SK-N-SH (cell line): ENCODE results near the gene ST7L. TPM values are rescaled to one million over a fixed set of nuclear protein-coding genes. Genes with fewer than 3 reads are reported as not detected.

ENCODE experiments used
- CTCF ChIA-PET: fragments of 300-600, 350-600 bp; formaldehyde crosslinking; extraction: SDS; loops from one replicate; lab custom pipeline; 2021; lab: Yijun Ruan, JAX
- POLR2A ChIA-PET: fragments of 350-600 bp; sonication (Branson Sonifier 250); formaldehyde crosslinking; extraction: SDS; loops from one replicate; lab custom pipeline; 2020; ENCODE audit warnings: antibody characterized with exemption, inconsistent platforms; lab: Yijun Ruan, JAX
- DNase-seq: peaks from one replicate; pipeline ENCODE4 v3.0.0; 2012
- H2AFZ ChIP-seq: fragments of 200-600 bp; sonication (generic); 2 replicates; pipeline ENCODE4 v1.8.1; 2016; ENCODE audit warnings: antibody characterized with exemption, mild to moderate bottlenecking, low read depth
- H3F3A ChIP-seq: fragments of 200-600 bp; sonication (generic); replicated peaks from 2 replicates; pipeline ENCODE3; 2016; ENCODE audit warnings: antibody characterized with exemption, mild to moderate bottlenecking; ENCODE audit not compliant: insufficient read depth
- H3K27ac ChIP-seq, 2 experiments: fragments of 200-500 bp in 1 of 2; fragments of 200-600 bp in 1 of 2; sonication (Bioruptor generic) in 1 of 2; sonication (generic), shearing (Covaris generic) in 1 of 2; 2 replicates each; pipeline versions ENCODE4 v1.5.1 to v1.6.1; 2014 to 2016; ENCODE audit warnings: low read depth in 2 of 2, inconsistent platforms in 1 of 2, low read length in 1 of 2, mild to moderate bottlenecking in 1 of 2, mixed read lengths in 1 of 2
- H3K27me3 ChIP-seq: fragments of 200-600 bp; sonication (generic), shearing (Covaris generic); 2 replicates; pipeline ENCODE4 v1.6.1; 2016; ENCODE audit warnings: mixed run types; ENCODE audit not compliant: insufficient read depth
- H3K36me3 ChIP-seq, 2 experiments: fragments of 200-500 bp in 1 of 2; fragments of 200-600 bp in 1 of 2; sonication (Bioruptor generic) in 1 of 2; sonication (generic) in 1 of 2; replicated peaks in 1 of 2; 2 replicates each; pipeline versions ENCODE3 to v1.5.1; 2014 to 2016; ENCODE audit warnings: low read length in 1 of 2, mild to moderate bottlenecking in 1 of 2; ENCODE audit not compliant: insufficient read depth in 2 of 2, control insufficient read depth in 1 of 2
- H3K4me1 ChIP-seq, 2 experiments: fragments of 200-500 bp in 1 of 2; fragments of 200-600 bp in 1 of 2; sonication (Bioruptor generic) in 1 of 2; sonication (generic), shearing (Covaris generic) in 1 of 2; 2 replicates each; pipeline versions ENCODE4 v1.5.1 to v1.6.1; 2014 to 2016; ENCODE audit warnings: low read depth in 1 of 2, low read length in 1 of 2, mixed run types in 1 of 2; ENCODE audit not compliant: insufficient read depth in 2 of 2, control insufficient read depth in 1 of 2
- H3K4me2 ChIP-seq: fragments of 200-600 bp; sonication (generic), shearing (Covaris generic); 2 replicates; pipeline ENCODE4 v1.6.1; 2017; ENCODE audit warnings: mixed run types
- H3K4me3 ChIP-seq, 2 experiments: fragments of 200-500 bp in 1 of 2; fragments of 200-600 bp in 1 of 2; sonication (Bioruptor generic) in 1 of 2; sonication (generic), shearing (Covaris generic) in 1 of 2; 2 replicates each; pipeline versions ENCODE4 v1.5.1 to v1.8.1; 2014 to 2016; ENCODE audit warnings: low read depth in 2 of 2, inconsistent platforms in 1 of 2, low read length in 1 of 2, mild to moderate bottlenecking in 1 of 2, mixed read lengths in 1 of 2, moderate library complexity in 1 of 2
- H3K79me2 ChIP-seq: fragments of 200-600 bp; sonication (generic); 2 replicates; pipeline ENCODE4 v1.8.1; 2017; ENCODE audit warnings: mild to moderate bottlenecking; ENCODE audit not compliant: insufficient read depth
- H3K9ac ChIP-seq: fragments of 200-600 bp; sonication (generic); 2 replicates; pipeline ENCODE4 v1.6.1; 2017; ENCODE audit warnings: mixed run types
- H3K9me2 ChIP-seq: fragments of 200-600 bp; sonication (generic); 2 replicates; pipeline ENCODE4 v1.6.1; 2017; ENCODE audit warnings: mixed run types
- H3K9me3 ChIP-seq: fragments of 200-600 bp; sonication (generic); 2 replicates; pipeline ENCODE4 v1.6.1; 2017; ENCODE audit warnings: mixed run types, mild to moderate bottlenecking, moderate library complexity
- H4K20me1 ChIP-seq: fragments of 200-600 bp; sonication (generic); 2 replicates; pipeline ENCODE4 v1.6.1; 2017; ENCODE audit warnings: mild to moderate bottlenecking, mixed run types; ENCODE audit not compliant: insufficient read depth
- ELF1 ChIP-seq: IDR thresholded peaks from 2 replicates; pipeline ENCODE4 v1.4.0; 2012
- FOSL2 ChIP-seq: IDR thresholded peaks from 2 replicates; pipeline ENCODE4 v1.4.0; 2012; ENCODE audit warnings: low read depth, mild to moderate bottlenecking, moderate library complexity, borderline replicate concordance
- FOXJ3 ChIP-seq: sonication (generic); formaldehyde crosslinking; IDR thresholded peaks from 2 replicates; pipeline ENCODE4 v1.5.1; 2020; ENCODE audit warnings: mild to moderate bottlenecking, missing genetic modification reagents
- FOXM1 ChIP-seq: IDR thresholded peaks from 2 replicates; pipeline ENCODE4 v1.4.0; 2012; ENCODE audit warnings: low read depth, mild to moderate bottlenecking
- GATA2 ChIP-seq: sonication (generic); formaldehyde crosslinking; IDR thresholded peaks from 2 replicates; pipeline ENCODE4 v1.5.0; 2020; ENCODE audit warnings: mild to moderate bottlenecking, missing genetic modification reagents
- MAX ChIP-seq: IDR thresholded peaks from 2 replicates; pipeline ENCODE4 v1.4.0; 2012; ENCODE audit warnings: low read depth
- MEF2A ChIP-seq: IDR thresholded peaks from 2 replicates; pipeline ENCODE4 v1.4.0; 2012; ENCODE audit warnings: low read depth, borderline replicate concordance
- MXI1 ChIP-seq: IDR thresholded peaks from 2 replicates; pipeline ENCODE4 v1.6.1; 2012; ENCODE audit warnings: mild to moderate bottlenecking, low read depth, low read length, improper control_type of control experiment
- NFIC ChIP-seq: IDR thresholded peaks from 2 replicates; pipeline ENCODE4 v1.4.0; 2012; ENCODE audit warnings: borderline replicate concordance
- NRF1 ChIP-seq: IDR thresholded peaks from 2 replicates; pipeline ENCODE4 v1.6.1; 2012; ENCODE audit warnings: low read depth, mild to moderate bottlenecking, low read length
- RAD21 ChIP-seq: IDR thresholded peaks from 2 replicates; pipeline ENCODE4 v1.6.1; 2012; ENCODE audit warnings: mild to moderate bottlenecking, low read length
- RCOR1 ChIP-seq: fragments of 150-350 bp; IDR thresholded peaks from 2 replicates; pipeline ENCODE4 v1.6.1; 2017; ENCODE audit warnings: antibody characterized with exemption, low read length
- REST ChIP-seq: IDR thresholded peaks from 2 replicates; pipeline ENCODE4 v1.6.1; 2012; ENCODE audit warnings: mild to moderate bottlenecking, low read depth, low read length, moderate library complexity
- RFX5 ChIP-seq: IDR thresholded peaks from 2 replicates; pipeline ENCODE4 v1.6.1; 2012; ENCODE audit warnings: mild to moderate bottlenecking, improper control_type of control experiment, low read length
- RXRA ChIP-seq: IDR thresholded peaks from 2 replicates; pipeline ENCODE4 v1.4.0; 2012; ENCODE audit warnings: low read depth, mild to moderate bottlenecking, borderline replicate concordance
- SIN3A ChIP-seq: IDR thresholded peaks from 2 replicates; pipeline ENCODE4 v1.6.1; 2012; ENCODE audit warnings: low read depth, mild to moderate bottlenecking, low read length, moderate library complexity, borderline replicate concordance
- SMC3 ChIP-seq: IDR thresholded peaks from 2 replicates; pipeline ENCODE4 v1.6.1; 2012; ENCODE audit warnings: low read depth, low read length, improper control_type of control experiment
- TAF1 ChIP-seq: IDR thresholded peaks from 2 replicates; pipeline ENCODE4 v1.6.1; 2012; ENCODE audit warnings: low read depth, mild to moderate bottlenecking, low read length, moderate library complexity, borderline replicate concordance
- TEAD4 ChIP-seq: IDR thresholded peaks from 2 replicates; pipeline ENCODE4 v1.4.0; 2012; ENCODE audit warnings: mild to moderate bottlenecking, borderline replicate concordance; ENCODE audit not compliant: insufficient read depth
- USF1 ChIP-seq: IDR thresholded peaks from 2 replicates; pipeline ENCODE4 v1.4.0; 2012; ENCODE audit warnings: low read depth, borderline replicate concordance
- YY1 ChIP-seq: IDR thresholded peaks from 2 replicates; pipeline ENCODE4 v1.4.0; 2012; ENCODE audit warnings: low read depth, mild to moderate bottlenecking
- ZBTB33 ChIP-seq: IDR thresholded peaks from 2 replicates; pipeline ENCODE4 v1.4.0; 2012; ENCODE audit warnings: low read depth, borderline replicate concordance
- WGBS: methylation state at CpG from one replicate; pipeline ENCODE4 v1.1.6; 2017; ENCODE audit warnings: low lambda C conversion rate; 5-methylcytosine and 5-hydroxymethylcytosine counted together
- polyA plus RNA-seq, 3 experiments: library from polyadenylated mRNA; depleted of rRNA; stranded (reverse); fragments of >200 nt; gene quantifications; 2 replicates each; pipeline ENCODE4 v1.2.3, GENCODE V29; 2012
- TF ChIP-seq, protein P1 (sequence below): fragments of 150-350 bp; IDR thresholded peaks from 2 replicates; pipeline ENCODE4 v1.6.1; 2017; ENCODE audit warnings: antibody characterized with exemption, low read length, low read depth, borderline replicate concordance
- TF ChIP-seq, protein P2 (sequence below): IDR thresholded peaks from 2 replicates; pipeline ENCODE4; 2012

ST7L gene
- polyA plus RNA-seq, 1 of the 3 experiments (the other 2 are of a cell fraction) = 17.9 TPM

- Histone ChIP-seq H3K9me3 (no peaks in the 10 kb centered on the region), H3K4me3 (peak within 1 kb of the TSS; percentile 88 to 100), H3K27ac (peak within 1 kb of the TSS; percentile 94 to 99), H3K4me2 (peak within 1 kb of the TSS; percentile 99), H3K9ac (peak within 1 kb of the TSS; percentile 100), H4K20me1 (peaks cover 33% of the 10 kb centered on the region), H3K36me3 (peaks cover 4 to 26% of the 10 kb centered on the region in 2 experiments), H3K4me1 (peaks cover 12 to 18% of the 10 kb centered on the region in 2 experiments; a peak in 3 of 4 replicates), H3K79me2 (peaks cover 99% of the 10 kb centered on the region), H2AFZ (peak within 1 kb of the TSS; percentile 92), H3F3A (peaks cover 30% of the 10 kb centered on the region), H3K9me2 (no peaks in the 10 kb centered on the region), H3K27me3 (no peaks in the 10 kb centered on the region)
- peak; percentile 90 for DNase-seq
- 0% methylated on average over 37 of the region's 50 CpGs for WGBS
- ChIA-PET POLR2A (interaction anchor here (0.7 to 1.9 kb wide), 3 partner anchors 53 to 118 kb away, joined by 3 to 14 read pairs (median 3); partner anchors contain the start of gene MOV10), CTCF (interaction anchor here (0.7 to 3.4 kb wide), 9 partner anchors 10 to 229 kb away, joined by 3 to 22 read pairs (median 3); partner anchors contain the start of gene MOV10)
- TF ChIP-seq, protein P1, sequence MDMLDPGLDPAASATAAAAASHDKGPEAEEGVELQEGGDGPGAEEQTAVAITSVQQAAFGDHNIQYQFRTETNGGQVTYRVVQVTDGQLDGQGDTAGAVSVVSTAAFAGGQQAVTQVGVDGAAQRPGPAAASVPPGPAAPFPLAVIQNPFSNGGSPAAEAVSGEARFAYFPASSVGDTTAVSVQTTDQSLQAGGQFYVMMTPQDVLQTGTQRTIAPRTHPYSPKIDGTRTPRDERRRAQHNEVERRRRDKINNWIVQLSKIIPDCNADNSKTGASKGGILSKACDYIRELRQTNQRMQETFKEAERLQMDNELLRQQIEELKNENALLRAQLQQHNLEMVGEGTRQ = no peak
- TF ChIP-seq SMC3 (no peak), TEAD4 (no peak), TAF1 (peak; percentile 98), RCOR1 (0 out of 2 replicates have a peak, but pooled peaks have one; percentile 43), ELF1 (peak; percentile 81), GATA2 (CRISPR knock-in tag) (no peak), MAX (peak; percentile 91), REST (peak; percentile 30), NFIC (no peak; the same call in 1 of the 2 replicates), YY1 (peak; percentile 97), RAD21 (no peak), SIN3A (peak; percentile 67; the same call in 1 of the 2 replicates), NRF1 (no peak), FOXM1 (no peak), FOSL2 (no peak; the same call in 1 of the 2 replicates), RFX5 (no peak), MXI1 (peak; percentile 66), MEF2A (no peak), RXRA (no peak), FOXJ3 (no peak), USF1 (no peak), ZBTB33 (0 out of 2 replicates have a peak, but pooled peaks have one; percentile 27)
- TF ChIP-seq, protein P2, sequence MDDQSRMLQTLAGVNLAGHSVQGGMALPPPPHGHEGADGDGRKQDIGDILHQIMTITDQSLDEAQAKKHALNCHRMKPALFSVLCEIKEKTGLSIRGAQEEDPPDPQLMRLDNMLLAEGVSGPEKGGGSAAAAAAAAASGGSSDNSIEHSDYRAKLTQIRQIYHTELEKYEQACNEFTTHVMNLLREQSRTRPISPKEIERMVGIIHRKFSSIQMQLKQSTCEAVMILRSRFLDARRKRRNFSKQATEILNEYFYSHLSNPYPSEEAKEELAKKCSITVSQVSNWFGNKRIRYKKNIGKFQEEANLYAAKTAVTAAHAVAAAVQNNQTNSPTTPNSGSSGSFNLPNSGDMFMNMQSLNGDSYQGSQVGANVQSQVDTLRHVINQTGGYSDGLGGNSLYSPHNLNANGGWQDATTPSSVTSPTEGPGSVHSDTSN = peak; percentile 80
Measured at GRCh38 chr1:112619518-112620376, 806 bp upstream of the ST7L start, which contains the start of gene CAPZA1. Gene CAPZA1 (plus strand): TSS chr1:112619832. CDS start chr1:112619845, 13 bp downstream.
